Measurements from ENCODE around the gene ABLIM3.

- TF ChIP-seq, protein P1, sequence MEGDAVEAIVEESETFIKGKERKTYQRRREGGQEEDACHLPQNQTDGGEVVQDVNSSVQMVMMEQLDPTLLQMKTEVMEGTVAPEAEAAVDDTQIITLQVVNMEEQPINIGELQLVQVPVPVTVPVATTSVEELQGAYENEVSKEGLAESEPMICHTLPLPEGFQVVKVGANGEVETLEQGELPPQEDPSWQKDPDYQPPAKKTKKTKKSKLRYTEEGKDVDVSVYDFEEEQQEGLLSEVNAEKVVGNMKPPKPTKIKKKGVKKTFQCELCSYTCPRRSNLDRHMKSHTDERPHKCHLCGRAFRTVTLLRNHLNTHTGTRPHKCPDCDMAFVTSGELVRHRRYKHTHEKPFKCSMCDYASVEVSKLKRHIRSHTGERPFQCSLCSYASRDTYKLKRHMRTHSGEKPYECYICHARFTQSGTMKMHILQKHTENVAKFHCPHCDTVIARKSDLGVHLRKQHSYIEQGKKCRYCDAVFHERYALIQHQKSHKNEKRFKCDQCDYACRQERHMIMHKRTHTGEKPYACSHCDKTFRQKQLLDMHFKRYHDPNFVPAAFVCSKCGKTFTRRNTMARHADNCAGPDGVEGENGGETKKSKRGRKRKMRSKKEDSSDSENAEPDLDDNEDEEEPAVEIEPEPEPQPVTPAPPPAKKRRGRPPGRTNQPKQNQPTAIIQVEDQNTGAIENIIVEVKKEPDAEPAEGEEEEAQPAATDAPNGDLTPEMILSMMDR (IDR thresholded peaks at IDR 0.05; ENCODE audit: extremely low read depth in 1 of 2, insufficient read depth in 1 of 2, low read depth in 1 of 2, low read length in 2 of 2): no peak
- TF ChIP-seq MYC (IDR thresholded peaks at IDR 0.05; ENCODE audit: low read depth, low read length): no peak
These were observed 80.5 kb downstream of the ABLIM3 start for GRCh38 chr5:149221731-149222342.
